ENCODE data around the gene PNCK. TPM values are rescaled to one million over a fixed set of nuclear protein-coding genes. Genes with fewer than 3 reads are reported as not detected.
A peak's percentile ranks its signal among the peaks of the same experiment; 100 is the strongest.

The PNCK gene
- total and polyA plus RNA-seq, 2 of the 13 experiments (the other 11 are each of a cell fraction or from before 2014, with no cell fraction given), result 33.1 TPM; not detected in 1

DNA sequence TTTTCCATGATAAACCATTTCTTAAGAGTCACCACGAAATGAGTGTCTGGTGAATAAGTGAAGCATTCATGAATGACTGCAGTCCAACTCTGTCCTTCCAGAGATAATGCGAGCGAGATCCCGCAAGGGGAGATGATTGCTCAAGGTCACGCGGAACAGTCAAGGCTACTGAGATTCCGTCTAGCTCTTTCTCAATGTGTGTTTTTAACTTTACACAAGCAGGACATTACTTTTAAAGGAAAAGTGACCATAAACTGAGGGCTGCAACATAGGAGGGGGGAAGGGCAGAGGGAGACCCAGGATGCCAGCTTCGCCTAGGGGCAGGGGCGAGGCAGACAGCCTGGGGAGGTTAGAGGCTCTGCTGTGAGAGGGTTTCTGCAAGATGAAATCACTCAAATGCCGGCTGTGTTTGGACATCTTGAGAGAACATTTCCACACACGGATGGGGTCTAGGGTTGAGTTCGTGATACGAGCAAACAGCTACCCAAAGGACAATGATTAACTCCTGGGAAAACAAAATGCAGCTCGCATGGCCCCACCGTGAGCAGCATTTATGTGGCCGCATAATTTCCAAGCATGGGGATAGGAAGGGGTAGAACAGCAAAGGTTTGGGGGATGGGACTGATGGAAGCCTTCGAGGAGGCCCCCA lies 50.8 kb downstream of the PNCK start (continued):
- TF ChIP-seq SOX13 (IDR thresholded peaks at IDR 0.05) (0 out of 2 replicates have a peak, but pooled peaks have one; percentile 15), SOX13 (CRISPR knock-in tag; conservative IDR thresholded peaks at IDR 0.05 in 1 of 2, IDR thresholded peaks at IDR 0.05 in 1 of 2) (no peak), KAT8 (CRISPR knock-in tag; IDR thresholded peaks at IDR 0.05) (0 out of 2 replicates have a peak, but pooled peaks have one; percentile 29), RBM22 (optimal IDR thresholded peaks at IDR 0.05; ENCODE audit: low read length) (peak; percentile 19), MEIS1 (CRISPR knock-in tag; IDR thresholded peaks at IDR 0.05; ENCODE audit: borderline replicate concordance) (peak; percentile 44; the same call in 1 of the 2 replicates), TGIF2 (CRISPR knock-in tag; IDR thresholded peaks at IDR 0.05) (no peak), RAD21 (CRISPR knock-in tag; IDR thresholded peaks at IDR 0.05) (no peak), CHD4 (IDR thresholded peaks at IDR 0.05; ENCODE audit: borderline replicate concordance, low read length) (no peak), NCOA1 (CRISPR knock-in tag; IDR thresholded peaks at IDR 0.05) (no peak)
- TF ChIP-seq, protein P1, sequence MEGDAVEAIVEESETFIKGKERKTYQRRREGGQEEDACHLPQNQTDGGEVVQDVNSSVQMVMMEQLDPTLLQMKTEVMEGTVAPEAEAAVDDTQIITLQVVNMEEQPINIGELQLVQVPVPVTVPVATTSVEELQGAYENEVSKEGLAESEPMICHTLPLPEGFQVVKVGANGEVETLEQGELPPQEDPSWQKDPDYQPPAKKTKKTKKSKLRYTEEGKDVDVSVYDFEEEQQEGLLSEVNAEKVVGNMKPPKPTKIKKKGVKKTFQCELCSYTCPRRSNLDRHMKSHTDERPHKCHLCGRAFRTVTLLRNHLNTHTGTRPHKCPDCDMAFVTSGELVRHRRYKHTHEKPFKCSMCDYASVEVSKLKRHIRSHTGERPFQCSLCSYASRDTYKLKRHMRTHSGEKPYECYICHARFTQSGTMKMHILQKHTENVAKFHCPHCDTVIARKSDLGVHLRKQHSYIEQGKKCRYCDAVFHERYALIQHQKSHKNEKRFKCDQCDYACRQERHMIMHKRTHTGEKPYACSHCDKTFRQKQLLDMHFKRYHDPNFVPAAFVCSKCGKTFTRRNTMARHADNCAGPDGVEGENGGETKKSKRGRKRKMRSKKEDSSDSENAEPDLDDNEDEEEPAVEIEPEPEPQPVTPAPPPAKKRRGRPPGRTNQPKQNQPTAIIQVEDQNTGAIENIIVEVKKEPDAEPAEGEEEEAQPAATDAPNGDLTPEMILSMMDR (CRISPR knock-in tag; IDR thresholded peaks at IDR 0.05), result no peak
- TF ChIP-seq, protein P2, sequence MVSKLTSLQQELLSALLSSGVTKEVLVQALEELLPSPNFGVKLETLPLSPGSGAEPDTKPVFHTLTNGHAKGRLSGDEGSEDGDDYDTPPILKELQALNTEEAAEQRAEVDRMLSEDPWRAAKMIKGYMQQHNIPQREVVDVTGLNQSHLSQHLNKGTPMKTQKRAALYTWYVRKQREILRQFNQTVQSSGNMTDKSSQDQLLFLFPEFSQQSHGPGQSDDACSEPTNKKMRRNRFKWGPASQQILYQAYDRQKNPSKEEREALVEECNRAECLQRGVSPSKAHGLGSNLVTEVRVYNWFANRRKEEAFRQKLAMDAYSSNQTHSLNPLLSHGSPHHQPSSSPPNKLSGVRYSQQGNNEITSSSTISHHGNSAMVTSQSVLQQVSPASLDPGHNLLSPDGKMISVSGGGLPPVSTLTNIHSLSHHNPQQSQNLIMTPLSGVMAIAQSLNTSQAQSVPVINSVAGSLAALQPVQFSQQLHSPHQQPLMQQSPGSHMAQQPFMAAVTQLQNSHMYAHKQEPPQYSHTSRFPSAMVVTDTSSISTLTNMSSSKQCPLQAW (CRISPR knock-in tag; IDR thresholded peaks at IDR 0.05), result peak; percentile 30; the same call in 1 of the 2 replicates

All from HepG2 (cell line).